Lower lobe of right lung (tissue), 2 donors: ENCODE measurements around the gene GIGYF1. TPM values are rescaled to one million over a fixed set of nuclear protein-coding genes. Genes with fewer than 3 reads are reported as not detected.
A peak's percentile ranks its signal among the peaks of the same experiment; 100 is the strongest.

Experiments
- ATAC-seq, 2 donors: fragments of 200-7000 bp; cut with Tn5 transposase; one replicate each; pipeline ENCODE4 v1.9.1; 2020 to 2022; ENCODE audit warnings: mild to moderate bottlenecking in 2 of 2, moderate library complexity in 2 of 2
- DNase-seq: peaks from one replicate; pipeline ENCODE4 v3.0.0-alpha.2; 2020
- H3K27ac ChIP-seq: fragments of 200-600 bp; one replicate; pipeline ENCODE4 v1.8.0; 2022
- H3K27me3 ChIP-seq: fragments of 200-600 bp; one replicate; pipeline ENCODE4 v1.8.0; 2022; ENCODE audit warnings: low read depth
- H3K36me3 ChIP-seq: fragments of 200-600 bp; one replicate; pipeline ENCODE4 v1.8.0; 2022; ENCODE audit warnings: mild to moderate bottlenecking
- H3K4me1 ChIP-seq: fragments of 200-600 bp; one replicate; pipeline ENCODE4 v1.8.0; 2022
- H3K4me3 ChIP-seq: fragments of 200-600 bp; one replicate; pipeline ENCODE4 v1.8.0; 2022; ENCODE audit warnings: mild to moderate bottlenecking
- H3K9me3 ChIP-seq: fragments of 200-600 bp; one replicate; pipeline ENCODE4 v1.8.0; 2022
- intact Hi-C: fragments of 100-400 bp; cut with DNase I; formaldehyde crosslinking; loops from one replicate; pipeline ENCODE4 v1.11.0; 2022
- total RNA-seq: library from RNA; stranded (reverse); fragmentation: NEBNext Ultra II Directional; extraction: Animal tissue kit (Norgen Biotek cat#: 25700); gene quantifications from one replicate; pipeline ENCODE4 v1.2.1, GENCODE V29; 2021
- TF ChIP-seq, protein P1 (sequence below): fragments of 200-600 bp; IDR thresholded peaks from one replicate; pipeline ENCODE4 v1.8.0; 2022; ENCODE audit warnings: antibody characterized with exemption, mild to moderate bottlenecking
- donor health status: DM: no; HTN: yes; CAD: no; lungs with severe emphysema.

Gene GIGYF1
- total RNA-seq, 1 donor from 2014 or later = 53.4 TPM

DNA sequence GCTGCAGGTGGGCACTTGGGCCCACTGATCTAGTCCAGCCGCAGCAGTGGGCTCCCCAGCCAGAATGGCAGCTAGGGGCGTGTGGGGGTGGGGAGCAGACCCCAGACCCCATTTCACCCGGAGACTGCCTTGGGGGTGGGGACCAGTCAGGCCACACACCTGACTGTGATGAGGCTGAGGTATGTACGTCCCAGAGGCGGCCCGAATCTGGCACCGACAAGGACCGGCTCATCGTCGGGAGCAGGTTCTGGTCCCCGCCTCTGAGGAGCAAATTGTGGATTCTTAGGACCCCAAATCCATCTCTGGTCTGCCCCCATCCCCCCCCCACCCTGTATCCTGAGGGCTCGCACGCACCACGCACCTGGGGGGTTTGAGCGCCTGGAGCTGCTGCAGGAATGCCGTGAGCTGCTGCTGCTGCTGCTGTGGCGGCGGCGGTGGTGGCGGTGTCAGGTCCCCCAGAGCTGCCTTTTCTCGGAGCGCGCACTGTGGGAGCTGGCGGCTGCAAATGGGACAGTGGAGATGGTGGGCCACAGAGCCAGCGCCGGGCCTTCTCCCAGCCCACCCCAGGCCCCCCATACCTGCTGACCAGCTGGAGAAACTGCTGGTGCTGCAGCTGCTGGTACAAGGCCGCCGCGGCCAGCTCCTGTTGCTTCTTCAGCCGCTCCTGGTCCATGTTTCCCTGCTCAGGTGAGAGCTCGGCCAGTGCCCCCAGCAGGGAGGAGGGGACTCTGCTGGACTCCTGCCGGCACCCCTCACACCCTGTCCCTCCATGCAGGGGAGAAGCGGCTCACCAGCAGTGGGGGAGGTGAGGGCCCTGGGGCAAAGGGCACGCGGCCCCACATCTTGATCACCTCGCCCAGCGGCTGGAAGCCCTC, 10.2 kb downstream of the GIGYF1 start:
- TF ChIP-seq, protein P1, sequence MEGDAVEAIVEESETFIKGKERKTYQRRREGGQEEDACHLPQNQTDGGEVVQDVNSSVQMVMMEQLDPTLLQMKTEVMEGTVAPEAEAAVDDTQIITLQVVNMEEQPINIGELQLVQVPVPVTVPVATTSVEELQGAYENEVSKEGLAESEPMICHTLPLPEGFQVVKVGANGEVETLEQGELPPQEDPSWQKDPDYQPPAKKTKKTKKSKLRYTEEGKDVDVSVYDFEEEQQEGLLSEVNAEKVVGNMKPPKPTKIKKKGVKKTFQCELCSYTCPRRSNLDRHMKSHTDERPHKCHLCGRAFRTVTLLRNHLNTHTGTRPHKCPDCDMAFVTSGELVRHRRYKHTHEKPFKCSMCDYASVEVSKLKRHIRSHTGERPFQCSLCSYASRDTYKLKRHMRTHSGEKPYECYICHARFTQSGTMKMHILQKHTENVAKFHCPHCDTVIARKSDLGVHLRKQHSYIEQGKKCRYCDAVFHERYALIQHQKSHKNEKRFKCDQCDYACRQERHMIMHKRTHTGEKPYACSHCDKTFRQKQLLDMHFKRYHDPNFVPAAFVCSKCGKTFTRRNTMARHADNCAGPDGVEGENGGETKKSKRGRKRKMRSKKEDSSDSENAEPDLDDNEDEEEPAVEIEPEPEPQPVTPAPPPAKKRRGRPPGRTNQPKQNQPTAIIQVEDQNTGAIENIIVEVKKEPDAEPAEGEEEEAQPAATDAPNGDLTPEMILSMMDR = no peak
- no peak overlapping the region for H3K27ac ChIP-seq
- H3K4me3 ChIP-seq = no peak overlapping the region
- no peak for DNase-seq
- peaks cover 100% of the 10 kb centered on the region for H3K36me3 ChIP-seq
- H3K27me3 ChIP-seq = no peaks in the 10 kb centered on the region
- no peak for ATAC-seq
- H3K4me1 ChIP-seq = peaks cover 18% of the 10 kb centered on the region
- no peaks in the 10 kb centered on the region for H3K9me3 ChIP-seq
- intact Hi-C loops = no loop called here

DNA sequence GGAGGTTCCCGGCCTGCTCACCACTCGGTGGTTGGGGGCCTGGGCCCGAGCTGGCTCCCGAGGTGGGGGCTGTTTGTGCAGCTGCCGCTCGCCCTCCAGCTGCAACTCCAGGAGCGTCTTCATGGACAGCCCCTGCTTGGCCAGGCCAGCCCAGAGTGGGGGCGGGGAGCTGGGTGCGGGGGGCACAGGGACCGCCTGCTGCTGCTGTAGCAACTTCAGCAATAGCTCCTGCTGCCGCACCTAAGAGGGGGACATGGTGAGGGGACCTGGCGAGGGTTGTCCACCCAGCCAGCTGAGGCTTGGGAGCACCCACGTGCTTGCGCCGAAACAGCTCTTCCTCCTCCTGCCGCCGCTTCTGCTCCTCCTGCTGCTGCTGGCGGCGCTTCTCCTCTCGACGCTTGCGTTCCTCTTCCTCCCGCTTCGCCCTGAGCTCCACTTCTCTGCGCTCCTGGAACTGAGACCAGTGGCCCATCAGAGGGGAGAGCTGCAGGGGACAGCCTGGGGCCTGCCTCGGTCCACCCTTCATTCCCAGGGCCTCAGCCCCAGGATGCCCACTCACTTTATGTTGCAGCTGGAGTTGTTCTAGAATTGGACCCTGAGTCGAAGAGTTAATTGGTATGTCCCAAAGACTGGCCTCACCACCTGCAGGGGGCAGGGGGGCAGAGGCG, 10.9 kb downstream of the GIGYF1 start:
- no peak overlapping the region for H3K4me3 ChIP-seq
- DNase-seq = peak; percentile 46
- TF ChIP-seq, protein P1 = no peak
- no peaks in the 10 kb centered on the region for H3K27me3 ChIP-seq
- peaks cover 100% of the 10 kb centered on the region for H3K36me3 ChIP-seq
- no peak overlapping the region for H3K27ac ChIP-seq
- peaks cover 24% of the 10 kb centered on the region for H3K4me1 ChIP-seq
- no peaks in the 10 kb centered on the region for H3K9me3 ChIP-seq
- intact Hi-C loops = no loop called here
- no peak for ATAC-seq

DNA sequence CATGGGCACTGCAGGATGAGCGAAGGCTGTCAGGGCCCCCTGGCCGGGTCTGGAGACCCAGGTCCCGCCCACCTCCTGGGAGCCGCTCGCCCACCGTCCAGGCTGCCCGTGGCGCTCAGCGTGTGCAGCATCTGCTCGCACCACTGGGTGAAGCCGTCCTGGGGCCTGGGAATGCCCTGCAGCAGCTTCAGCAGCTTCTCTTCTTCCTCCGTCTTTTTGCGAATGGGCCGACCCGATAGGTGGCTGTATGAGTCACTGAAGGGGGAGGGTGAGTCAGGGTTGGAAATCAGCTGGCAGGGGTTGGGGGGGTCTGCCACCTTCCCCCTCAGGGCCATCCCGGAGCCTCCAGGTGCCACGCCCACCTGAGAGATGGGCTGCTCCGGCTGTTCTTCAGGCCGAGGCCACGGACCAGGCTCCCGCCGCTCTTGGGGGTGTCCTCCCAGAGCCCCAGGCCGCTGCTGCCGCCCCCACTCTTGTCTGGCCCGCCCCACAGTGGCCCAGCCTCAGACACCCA, 11.8 kb downstream of the GIGYF1 start:
- no peaks in the 10 kb centered on the region for H3K9me3 ChIP-seq
- no peaks in the 10 kb centered on the region for H3K27me3 ChIP-seq
- DNase-seq (no peak), ATAC-seq (no peak)
- no peak overlapping the region for H3K4me3 ChIP-seq
- no peak overlapping the region for H3K27ac ChIP-seq
- TF ChIP-seq, protein P1 = no peak
- peaks cover 24% of the 10 kb centered on the region for H3K4me1 ChIP-seq
- H3K36me3 ChIP-seq = peaks cover 100% of the 10 kb centered on the region
- intact Hi-C loops = no loop called here

DNA sequence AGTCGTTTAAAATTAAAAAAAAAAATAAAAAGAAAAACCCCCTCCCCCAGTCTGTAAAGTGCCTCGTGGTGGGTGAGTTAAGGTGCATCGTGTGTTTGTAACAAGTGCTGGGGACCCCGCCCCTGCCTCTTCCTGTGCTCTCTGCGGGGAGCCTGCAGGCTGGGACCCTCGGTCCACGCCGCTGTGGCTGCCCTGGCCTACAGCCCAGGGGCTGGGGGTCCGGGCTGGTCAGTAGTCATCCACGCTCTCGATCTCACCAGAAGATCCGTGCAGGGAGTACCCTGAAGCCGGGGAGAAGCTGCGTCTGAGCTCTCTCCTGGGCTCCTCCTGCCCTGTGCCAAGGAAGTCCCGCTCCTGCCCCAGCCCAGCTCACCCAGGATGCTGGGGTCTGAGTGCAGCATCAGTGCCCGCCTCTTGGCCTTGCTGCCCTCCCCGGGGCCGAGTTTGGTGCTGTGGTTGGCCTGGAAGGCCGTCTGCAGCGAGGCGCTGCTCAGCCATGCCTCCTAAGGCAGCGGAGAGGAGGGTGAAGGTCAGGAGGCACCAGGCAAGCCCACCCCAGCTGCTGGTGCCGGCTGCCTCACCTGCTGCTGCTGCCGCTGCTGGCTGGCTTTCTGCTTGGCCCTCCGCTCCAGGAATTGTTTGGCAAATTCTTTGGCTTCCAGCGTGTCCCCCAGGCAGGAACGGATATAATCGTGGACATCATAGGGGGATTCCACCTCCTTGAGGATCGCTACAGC, 12.4 kb downstream of the GIGYF1 start:
- TF ChIP-seq, protein P1 = no peak
- Histone ChIP-seq H3K9me3 (no peaks in the 10 kb centered on the region), H3K27ac (no peak overlapping the region), H3K36me3 (peaks cover 100% of the 10 kb centered on the region), H3K27me3 (no peaks in the 10 kb centered on the region), H3K4me1 (peaks cover 25% of the 10 kb centered on the region), H3K4me3 (no peak overlapping the region)
- no peak for ATAC-seq
- no peak for DNase-seq
- intact Hi-C loops = no loop called here

DNA sequence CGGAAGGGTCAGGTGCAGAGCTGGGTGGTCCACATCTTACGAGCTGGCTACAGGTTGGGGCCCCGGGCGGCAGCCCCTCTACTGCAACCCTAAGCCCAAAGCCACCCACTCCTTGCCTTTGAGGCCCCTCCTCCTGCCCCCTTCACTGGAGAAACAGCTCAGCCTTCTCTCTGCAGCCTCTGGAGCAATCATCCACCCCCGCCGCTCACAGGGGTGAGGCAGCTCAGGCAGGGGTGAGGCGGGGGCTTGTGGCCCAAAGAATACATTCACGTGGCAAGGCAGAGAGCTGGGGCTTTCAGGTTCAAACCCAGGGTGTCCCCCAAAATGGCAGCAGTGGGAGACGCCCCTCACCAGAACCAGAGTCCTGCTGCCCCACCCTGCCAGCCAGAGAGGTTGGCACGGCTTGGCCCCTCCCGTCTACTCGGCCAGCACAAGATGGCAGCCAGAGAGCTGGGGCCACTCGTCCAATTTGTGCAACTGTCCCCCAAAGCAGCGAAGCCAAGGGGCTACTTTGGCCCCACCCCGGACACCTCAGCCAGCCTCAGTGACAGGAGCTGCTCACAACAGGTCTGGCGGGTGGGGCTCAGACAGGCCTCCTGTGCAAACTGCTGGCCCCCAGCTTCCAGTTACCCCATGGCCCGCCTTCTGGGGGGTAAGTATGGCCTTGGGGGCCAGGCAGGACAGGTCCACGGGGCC, 13.3 kb downstream of the GIGYF1 start:
- H3K36me3 ChIP-seq = peaks cover 95% of the 10 kb centered on the region
- H3K27me3 ChIP-seq = no peaks in the 10 kb centered on the region
- DNase-seq (peak; percentile 46), ATAC-seq (no peak)
- H3K4me3 ChIP-seq = no peak overlapping the region
- H3K4me1 ChIP-seq = peaks cover 34% of the 10 kb centered on the region
- intact Hi-C loops = no loop called here
- no peaks in the 10 kb centered on the region for H3K9me3 ChIP-seq
- TF ChIP-seq, protein P1 = no peak
- no peak overlapping the region for H3K27ac ChIP-seq
